HepG2 (cell line): ENCODE measurements around the gene ZNF322. TPM values are rescaled to one million over a fixed set of nuclear protein-coding genes. Genes with fewer than 3 reads are reported as not detected.

Experiments used
- ARID3A ChIP-seq: IDR thresholded peaks from 2 replicates; pipeline ENCODE4 v1.6.1; 2012; ENCODE audit warnings: low read depth, low read length, improper control_type of control experiment
- BORCS8-MEF2B ChIP-seq: sonication (generic); formaldehyde crosslinking; IDR thresholded peaks from 2 replicates; pipeline ENCODE4 v1.8.0; 2022; ENCODE audit warnings: mild to moderate bottlenecking, missing genetic modification reagents
- BRD4 ChIP-seq: sonication (generic); formaldehyde crosslinking; IDR thresholded peaks from 2 replicates; pipeline ENCODE4 v1.4.0; 2020; ENCODE audit warnings: missing genetic modification reagents
- FOXK1 ChIP-seq: sonication (generic); formaldehyde crosslinking; IDR thresholded peaks from 2 replicates; pipeline ENCODE4 v1.4.0; 2020; ENCODE audit warnings: low read depth, missing genetic modification reagents, borderline replicate concordance
- HOXA5 ChIP-seq: sonication (generic); formaldehyde crosslinking; IDR thresholded peaks from 2 replicates; pipeline ENCODE4 v1.4.0; 2020; ENCODE audit warnings: missing genetic modification reagents
- KDM5A ChIP-seq: fragments of 200-600 bp; sonication (generic); IDR thresholded peaks from 2 replicates; pipeline ENCODE4 v1.7.0; 2018; ENCODE audit warnings: antibody characterized with exemption, mild to moderate bottlenecking, low read length, borderline replicate concordance
- KLF11 ChIP-seq: IDR thresholded peaks from 2 replicates; pipeline ENCODE4 v1.6.1; 2016; ENCODE audit warnings: missing compliant biosample characterization
- NFIC ChIP-seq: IDR thresholded peaks from 2 replicates; pipeline ENCODE4 v1.6.1; 2012; ENCODE audit warnings: mild to moderate bottlenecking, low read length, inconsistent platforms
- NPAS2 ChIP-seq: sonication (generic); formaldehyde crosslinking; IDR thresholded peaks from 2 replicates; pipeline ENCODE4 v1.8.0; 2022; ENCODE audit warnings: mild to moderate bottlenecking, missing genetic modification reagents, borderline replicate concordance
- POLR2AphosphoS5 ChIP-seq: IDR thresholded peaks from 2 replicates; pipeline ENCODE4 v1.6.1; 2012; ENCODE audit warnings: low read depth, low read length
- RBM22 ChIP-seq: fragments of 200-400 bp; formaldehyde crosslinking; optimal IDR thresholded peaks from 2 replicates; pipeline ENCODE3; 2017; ENCODE audit warnings: mild to moderate bottlenecking, low read length, moderate library complexity
- RFX5 ChIP-seq: IDR thresholded peaks from 2 replicates; pipeline ENCODE4 v1.6.1; 2011; ENCODE audit warnings: low read depth, low read length, improper control_type of control experiment
- SMYD3 ChIP-seq: sonication (generic); formaldehyde crosslinking; IDR thresholded peaks from 2 replicates; pipeline ENCODE4 v1.8.1; 2023; ENCODE audit warnings: mild to moderate bottlenecking, missing genetic modification reagents
- SOX6 ChIP-seq, 2 experiments: fragments of 450-650 bp in 1 of 2; sonication (generic) in 1 of 2; formaldehyde crosslinking in 1 of 2; IDR thresholded peaks; 2 replicates each; pipeline versions ENCODE4 v1.4.0 to v1.6.1; 2017 to 2020; ENCODE audit warnings: antibody characterized with exemption in 1 of 2, mild to moderate bottlenecking in 1 of 2, missing genetic modification reagents in 1 of 2
- TAF1 ChIP-seq: sonication (generic); formaldehyde crosslinking; IDR thresholded peaks from 2 replicates; pipeline ENCODE4 v1.4.0; 2020; ENCODE audit warnings: missing genetic modification reagents
- YEATS4 ChIP-seq: sonication (generic); formaldehyde crosslinking; IDR thresholded peaks from 2 replicates; pipeline ENCODE4 v1.4.0; 2020; ENCODE audit warnings: missing genetic modification reagents, borderline replicate concordance
- ZBTB26 ChIP-seq: IDR thresholded peaks from 2 replicates; pipeline ENCODE4 v1.6.1; 2016; ENCODE audit warnings: missing compliant biosample characterization, missing genetic modification reagents, borderline replicate concordance
- ZNF451 ChIP-seq: sonication (generic); formaldehyde crosslinking; IDR thresholded peaks from 2 replicates; pipeline ENCODE4 v1.5.0; 2020; ENCODE audit warnings: mild to moderate bottlenecking, missing genetic modification reagents
- ZNF512 ChIP-seq: sonication (generic); formaldehyde crosslinking; IDR thresholded peaks from 2 replicates; pipeline ENCODE4 v1.4.0; 2020; ENCODE audit warnings: mild to moderate bottlenecking, missing genetic modification reagents
- ZNF652 ChIP-seq: IDR thresholded peaks from 2 replicates; pipeline ENCODE4 v1.6.1; 2016; ENCODE audit warnings: low read depth, borderline replicate concordance
- ZNF773 ChIP-seq: sonication (generic); formaldehyde crosslinking; IDR thresholded peaks from 2 replicates; pipeline ENCODE4 v1.4.0; 2020; ENCODE audit warnings: missing genetic modification reagents, borderline replicate concordance
- polyA plus RNA-seq, 8 experiments: library from polyadenylated mRNA; depleted of rRNA in 3 of 8; stranded (reverse) in 7 of 8; unstranded in 1 of 8; fragments of >200 nt; fragmentation: Illumina TruSeq in 4 of 8; extraction: Trizol in 4 of 8; gene quantifications; 2 replicates each; pipeline versions ENCODE4 v1.2.1 to v1.2.3, GENCODE V29; 2011 to 2016; ENCODE audit warnings: low read depth in 4 of 8, missing spikeins in 1 of 8, mixed read lengths in 1 of 8; ENCODE audit not compliant: insufficient read depth in 1 of 8
- total RNA-seq, 5 experiments: library from RNA; depleted of rRNA; stranded (reverse); fragments of >200 nt; fragmentation: Illumina TruSeq; extraction: Trizol; gene quantifications; 2 replicates each; pipeline ENCODE4 v1.2.3, GENCODE V29; 2016; ENCODE audit warnings: low read depth in 1 of 5
- TF ChIP-seq, protein P1 (sequence below): sonication (generic); formaldehyde crosslinking; IDR thresholded peaks from 2 replicates; pipeline ENCODE4 v1.4.0; 2020; ENCODE audit warnings: missing genetic modification reagents
- TF ChIP-seq, protein P2 (sequence below): sonication (generic); formaldehyde crosslinking; IDR thresholded peaks from 2 replicates; pipeline ENCODE4 v1.4.0; 2020; ENCODE audit warnings: missing genetic modification reagents; ENCODE audit errors: not compliant biosample characterization

Gene ZNF322
- total and polyA plus RNA-seq, 2 of the 13 experiments (the other 11 are each of a cell fraction or from before 2014, with no cell fraction given), result 8.3 to 22.8 TPM

DNA sequence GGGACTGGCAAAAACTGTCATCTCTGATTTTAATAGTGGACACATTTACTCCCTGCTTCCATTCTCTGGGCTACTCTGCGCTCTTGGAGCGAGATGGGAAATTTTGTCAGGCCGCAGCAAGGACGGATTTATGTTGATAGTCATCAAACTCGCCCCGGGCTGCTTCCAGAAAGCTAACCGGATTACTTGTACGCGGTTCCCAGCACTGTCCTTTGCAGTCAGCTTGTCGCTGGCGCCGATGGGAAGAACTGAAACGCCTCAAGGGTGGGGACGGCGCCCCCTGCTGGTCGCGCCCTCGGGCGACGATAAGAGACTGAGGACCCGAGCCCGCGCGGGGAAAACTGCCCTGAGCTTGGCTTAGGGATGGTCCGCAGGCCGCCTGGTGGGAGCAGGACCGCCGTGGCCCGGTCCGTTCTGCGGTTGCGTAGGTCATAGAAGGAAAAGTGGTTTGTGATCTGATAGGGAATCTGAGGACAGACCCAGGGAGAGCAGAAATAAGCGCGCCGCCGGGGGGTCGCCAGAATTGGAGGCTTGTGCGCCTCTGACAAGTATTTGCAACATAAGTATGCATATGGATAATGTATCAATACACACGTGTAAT lies 63.8 kb downstream of the ZNF322 start (continued):
- no peak for TF ChIP-seq ZNF512
- TF ChIP-seq YEATS4 (CRISPR knock-in tag), result peak; percentile 54
- TF ChIP-seq BORCS8-MEF2B (CRISPR knock-in tag), result peak; percentile 89
- no peak for TF ChIP-seq NPAS2 (CRISPR knock-in tag)
- no peak for TF ChIP-seq SOX6 (IDR thresholded peaks at IDR 0.05)
- TF ChIP-seq SOX6 (CRISPR knock-in tag; IDR thresholded peaks at IDR 0.05), result peak; percentile 80
- TF ChIP-seq ZNF451, result peak; percentile 81; the same call in 1 of the 2 replicates
- TF ChIP-seq ZNF652 (CRISPR knock-in tag), result no peak
- TF ChIP-seq SMYD3 (CRISPR knock-in tag), result no peak
- TF ChIP-seq KDM5A, result no peak
- TF ChIP-seq, protein P1, sequence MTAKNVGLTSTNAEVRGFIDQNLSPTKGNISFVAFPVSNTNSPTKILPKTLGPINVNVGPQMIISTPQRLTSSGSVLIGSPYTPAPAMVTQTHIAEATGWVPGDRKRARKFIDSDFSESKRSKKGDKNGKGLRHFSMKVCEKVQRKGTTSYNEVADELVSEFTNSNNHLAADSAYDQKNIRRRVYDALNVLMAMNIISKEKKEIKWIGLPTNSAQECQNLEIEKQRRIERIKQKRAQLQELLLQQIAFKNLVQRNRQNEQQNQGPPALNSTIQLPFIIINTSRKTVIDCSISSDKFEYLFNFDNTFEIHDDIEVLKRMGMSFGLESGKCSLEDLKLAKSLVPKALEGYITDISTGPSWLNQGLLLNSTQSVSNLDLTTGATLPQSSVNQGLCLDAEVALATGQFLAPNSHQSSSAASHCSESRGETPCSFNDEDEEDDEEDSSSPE (CRISPR knock-in tag), result peak; percentile 89
- TF ChIP-seq FOXK1 (CRISPR knock-in tag), result peak; percentile 62; the same call in 1 of the 2 replicates
- no peak for TF ChIP-seq ZNF773 (CRISPR knock-in tag)
- 0 out of 2 replicates have a peak, but pooled peaks have one; percentile 54 for TF ChIP-seq BRD4 (CRISPR knock-in tag)
- TF ChIP-seq POLR2AphosphoS5, result 0 out of 2 replicates have a peak, but pooled peaks have one; percentile 21
- TF ChIP-seq, protein P2, sequence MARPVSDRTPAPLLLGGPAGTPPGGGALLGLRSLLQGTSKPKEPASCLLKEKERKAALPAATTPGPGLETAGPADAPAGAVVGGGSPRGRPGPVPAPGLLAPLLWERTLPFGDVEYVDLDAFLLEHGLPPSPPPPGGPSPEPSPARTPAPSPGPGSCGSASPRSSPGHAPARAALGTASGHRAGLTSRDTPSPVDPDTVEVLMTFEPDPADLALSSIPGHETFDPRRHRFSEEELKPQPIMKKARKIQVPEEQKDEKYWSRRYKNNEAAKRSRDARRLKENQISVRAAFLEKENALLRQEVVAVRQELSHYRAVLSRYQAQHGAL (CRISPR knock-in tag), result peak; percentile 56
- peak; percentile 74; the same call in 1 of the 2 replicates for TF ChIP-seq KLF11 (CRISPR knock-in tag)
- TF ChIP-seq HOXA5, result peak; percentile 39; the same call in 1 of the 2 replicates
- peak; percentile 51; the same call in 1 of the 2 replicates for TF ChIP-seq RFX5
- TF ChIP-seq TAF1 (CRISPR knock-in tag), result peak; percentile 49
- TF ChIP-seq ARID3A, result peak; percentile 56; the same call in 1 of the 2 replicates
- peak; percentile 60; the same call in 1 of the 2 replicates for TF ChIP-seq ZBTB26
- TF ChIP-seq NFIC, result no peak
- TF ChIP-seq RBM22, result no peak
